ENCODE results near the gene KRT81. TPM values are rescaled to one million over a fixed set of nuclear protein-coding genes. Genes with fewer than 3 reads are reported as not detected.

The KRT81 gene
- total and polyA plus RNA-seq, 2 donors (not counting 1 experiment from before 2014, with no cell fraction given) = not detected

GRCh38 chr12:52247622-52248540 lies 43.5 kb downstream of the KRT81 start:
- peaks cover 43% of the 10 kb centered on the region for H3K27me3 Mint-ChIP-seq
- Histone ChIP-seq H3K9me3 (ENCODE audit: control extremely low read depth in 1 of 3, control insufficient read depth in 2 of 3, insufficient read depth in 1 of 3, low read length in 2 of 3) (no peaks in the 10 kb centered on the region), H3K9ac (ENCODE audit: low read length) (no peak overlapping the region), H3K4me3 (ENCODE audit: control extremely low read depth in 1 of 5, extremely low read depth in 1 of 5, insufficient read depth in 1 of 5, low read depth in 2 of 5, low read length in 4 of 5) (no peak overlapping the region), H3K4me1 (ENCODE audit: control insufficient read depth in 2 of 2, insufficient read depth in 2 of 2, low read length in 2 of 2) (peaks cover 0 to 7% of the 10 kb centered on the region in 2 donors), H3K4me2 (replicated peaks; ENCODE audit: low read depth, low read length, poor library complexity, severe bottlenecking) (no peak overlapping the region), H3K79me2 (ENCODE audit: control insufficient read depth, insufficient read depth, low read length) (no peaks in the 10 kb centered on the region), H3K27me3 (replicated peaks in 1 of 4; ENCODE audit: control extremely low read depth in 1 of 4, control insufficient read depth in 3 of 4, insufficient read depth in 4 of 4, low read length in 3 of 4) (peaks cover 0 to 19% (median 4%) of the 10 kb centered on the region in 4 experiments), H4K20me1 (ENCODE audit: control insufficient read depth, insufficient read depth, low read length, poor library complexity, severe bottlenecking) (no peaks in the 10 kb centered on the region), H3K27ac (ENCODE audit: low read length in 2 of 2) (no peak overlapping the region), H3K36me3 (replicated peaks in 1 of 2; ENCODE audit: control extremely low read depth in 1 of 2, control insufficient read depth in 1 of 2, extremely low read depth in 1 of 2, insufficient read depth in 2 of 2, low read length in 1 of 2) (no peaks in the 10 kb centered on the region), H2AFZ (ENCODE audit: insufficient read depth, low read depth, low read length, poor library complexity, severe bottlenecking) (no peak overlapping the region)
- ChIA-PET CTCF (no interaction called here), POLR2A (no interaction called here)
- H3K9me3 Mint-ChIP-seq (ENCODE audit: insufficient read depth) = no peaks in the 10 kb centered on the region
- no peak overlapping the region for H3K4me3 Mint-ChIP-seq
- H3K27ac Mint-ChIP-seq = no peak overlapping the region
- intact Hi-C loops (cut with micrococcal nuclease) = no loop called here
- ATAC-seq (ENCODE audit: low read depth) (no peak), DNase-seq (no peak)
- TF ChIP-seq CTCF (IDR thresholded peaks at IDR 0.05) (no peak), EZH2 (IDR thresholded peaks at IDR 0.05; ENCODE audit: borderline replicate concordance, insufficient read depth, low read depth, low read length, poor library complexity, severe bottlenecking) (no peak)
- WGBS (ENCODE audit: insufficient coverage) = 98% methylated on average over 6 of the region's 10 CpGs
- peaks cover 9% of the 10 kb centered on the region for H3K4me1 Mint-ChIP-seq
